H1 (cell line): ENCODE measurements around the gene LONP2. TPM values are rescaled to one million over a fixed set of nuclear protein-coding genes. Genes with fewer than 3 reads are reported as not detected.

Experiments used
- CTCF ChIA-PET: fragments of 300-600 bp; sonication (Branson Sonifier 250); formaldehyde crosslinking; loops from one replicate; lab custom pipeline; 2021; ENCODE audit not compliant: partially characterized antibody; lab: Charles Lee
- POLR2A ChIA-PET: fragments of 300-600 bp; sonication (Branson Sonifier 250); formaldehyde crosslinking; loops from one replicate; lab custom pipeline; 2021; ENCODE audit warnings: inconsistent platforms; ENCODE audit not compliant: partially characterized antibody; lab: Charles Lee
- DNase-seq, 2 experiments: peaks; one replicate each; pipeline versions ENCODE4 v3.0.0 to v3.0.0-alpha.2; 2010 to 2022; ENCODE audit warnings: low spot score in 2 of 2, low read depth in 1 of 2, mixed read lengths in 1 of 2
- FAIRE-seq: peaks from 2 replicates; lab custom pipeline; 2011; peaks lifted over from hg19 to GRCh38; lab: Jason Lieb, UNC
- H2AFZ ChIP-seq: 2 replicates; pipeline ENCODE4 v1.8.1; 2012; ENCODE audit warnings: low read length, inconsistent platforms
- H2AK5ac ChIP-seq: 2 replicates; pipeline ENCODE4 v1.6.1; 2013; ENCODE audit warnings: low read depth, low read length
- H2BK120ac ChIP-seq: replicated peaks from 2 replicates; pipeline ENCODE3; 2013; ENCODE audit warnings: low read depth, low read length, inconsistent platforms
- H2BK12ac ChIP-seq: 2 replicates; pipeline ENCODE4 v1.6.1; 2013; ENCODE audit warnings: low read depth, low read length
- H2BK15ac ChIP-seq: 2 replicates; pipeline ENCODE4 v1.6.1; 2013; ENCODE audit warnings: low read length
- H2BK20ac ChIP-seq: 2 replicates; pipeline ENCODE4 v1.6.1; 2013; ENCODE audit warnings: low read length
- H2BK5ac ChIP-seq: 2 replicates; pipeline ENCODE4 v1.6.1; 2013; ENCODE audit warnings: low read depth, low read length
- H3K14ac ChIP-seq: 2 replicates; pipeline ENCODE4 v1.6.1; 2013; ENCODE audit warnings: inconsistent platforms; ENCODE audit not compliant: insufficient read length
- H3K18ac ChIP-seq: 2 replicates; pipeline ENCODE4 v1.6.1; 2013; ENCODE audit warnings: low read length; ENCODE audit errors: extremely low read depth
- H3K23ac ChIP-seq: 2 replicates; pipeline ENCODE4 v1.6.1; 2013; ENCODE audit warnings: inconsistent platforms; ENCODE audit not compliant: insufficient read length
- H3K23me2 ChIP-seq: 2 replicates; pipeline ENCODE4 v1.6.1; 2013; ENCODE audit warnings: low read depth, low read length
- H3K27ac ChIP-seq: 2 replicates; pipeline ENCODE4 v1.6.1; 2011; ENCODE audit warnings: low read depth, low read length, inconsistent platforms
- H3K27me3 ChIP-seq, 4 experiments: replicated peaks in 1 of 4; 1 replicate in 1 of 4; 2 replicates in 3 of 4; pipeline versions ENCODE4 v1.6.1 to v1.8.1; 2011 to 2013; ENCODE audit warnings: low read length in 3 of 4, mild to moderate bottlenecking in 3 of 4, inconsistent platforms in 2 of 4, mixed read lengths in 2 of 4, moderate library complexity in 1 of 4; ENCODE audit not compliant: control insufficient read depth in 3 of 4, insufficient read depth in 3 of 4; ENCODE audit errors: extremely low read depth in 1 of 4
- H3K36me3 ChIP-seq, 4 experiments: 2 replicates each; pipeline versions ENCODE4 v1.6.1 to v1.8.1; 2011 to 2013; ENCODE audit warnings: mild to moderate bottlenecking in 4 of 4, low read length in 3 of 4, moderate library complexity in 2 of 4, control low read depth in 1 of 4, inconsistent platforms in 1 of 4; ENCODE audit not compliant: insufficient read depth in 4 of 4, control insufficient read depth in 2 of 4
- H3K4ac ChIP-seq: replicated peaks from 2 replicates; pipeline ENCODE3; 2013; ENCODE audit warnings: low read length, low read depth, mixed read lengths, inconsistent platforms; ENCODE audit not compliant: insufficient read length
- H3K4me1 ChIP-seq, 4 experiments: replicated peaks in 1 of 4; 1 replicate in 1 of 4; 2 replicates in 3 of 4; pipeline versions ENCODE4 v1.6.1 to v1.8.1; 2011 to 2013; ENCODE audit warnings: low read length in 3 of 4, inconsistent platforms in 2 of 4, mixed read lengths in 1 of 4; ENCODE audit not compliant: insufficient read depth in 4 of 4, control insufficient read depth in 3 of 4
- H3K4me2 ChIP-seq, 2 experiments: 2 replicates each; pipeline versions ENCODE4 v1.6.1 to v1.8.1; 2011 to 2013; ENCODE audit warnings: low read depth in 2 of 2, low read length in 2 of 2, control low read depth in 1 of 2, inconsistent platforms in 1 of 2, mild to moderate bottlenecking in 1 of 2; ENCODE audit not compliant: insufficient read depth in 1 of 2
- H3K4me3 ChIP-seq, 4 experiments: fragments of 200-600, 300-600 bp in 1 of 4; sonication (generic), shearing (Covaris generic), sonication (Bioruptor Twin) in 1 of 4; 2 replicates each; pipeline versions ENCODE4 v1.5.1 to v1.8.1; 2011 to 2016; ENCODE audit warnings: low read length in 4 of 4, low read depth in 3 of 4, control low read depth in 2 of 4, inconsistent platforms in 2 of 4, mild to moderate bottlenecking in 2 of 4, mixed read lengths in 1 of 4, moderate library complexity in 1 of 4; ENCODE audit not compliant: insufficient read depth in 2 of 4; ENCODE audit errors: extremely low read depth in 1 of 4
- H3K56ac ChIP-seq: replicated peaks from 2 replicates; pipeline ENCODE3; 2013; ENCODE audit warnings: low read depth, mild to moderate bottlenecking, mixed read lengths, low read length, inconsistent platforms; ENCODE audit not compliant: insufficient read length
- H3K79me1 ChIP-seq: 2 replicates; pipeline ENCODE4 v1.6.1; 2013; ENCODE audit warnings: low read depth, low read length, control low read depth
- H3K79me2 ChIP-seq, 2 experiments: 2 replicates each; pipeline versions ENCODE4 v1.6.1 to v1.8.1; 2012 to 2013; ENCODE audit warnings: low read length in 2 of 2, mild to moderate bottlenecking in 2 of 2, inconsistent platforms in 1 of 2; ENCODE audit not compliant: insufficient read depth in 2 of 2, control insufficient read depth in 1 of 2
- H3K9ac ChIP-seq, 4 experiments: replicated peaks in 1 of 4; 1 replicate in 1 of 4; 2 replicates in 3 of 4; pipeline versions ENCODE4 v1.6.1 to v1.8.1; 2011 to 2013; ENCODE audit warnings: low read depth in 3 of 4, low read length in 3 of 4, control low read depth in 2 of 4, mild to moderate bottlenecking in 2 of 4, moderate library complexity in 2 of 4, inconsistent platforms in 1 of 4; ENCODE audit errors: extremely low read depth in 1 of 4
- H3K9me3 ChIP-seq, 2 experiments: 2 replicates each; pipeline versions ENCODE4 v1.6.1 to v1.8.1; 2012 to 2013; ENCODE audit warnings: mild to moderate bottlenecking in 2 of 2, moderate library complexity in 2 of 2, control low read depth in 1 of 2, inconsistent platforms in 1 of 2, low read depth in 1 of 2, low read length in 1 of 2, mixed read lengths in 1 of 2; ENCODE audit not compliant: insufficient read depth in 2 of 2
- H4K20me1 ChIP-seq, 2 experiments: replicated peaks in 1 of 2; 2 replicates each; pipeline versions ENCODE3 to v1.8.1; 2011 to 2013; ENCODE audit warnings: inconsistent platforms in 2 of 2, low read length in 2 of 2, mild to moderate bottlenecking in 1 of 2; ENCODE audit not compliant: insufficient read depth in 2 of 2, control insufficient read depth in 1 of 2
- H4K5ac ChIP-seq: 2 replicates; pipeline ENCODE4 v1.6.1; 2013; ENCODE audit warnings: low read length, low read depth, mixed read lengths, inconsistent platforms; ENCODE audit not compliant: insufficient read length
- H4K8ac ChIP-seq: 2 replicates; pipeline ENCODE4 v1.8.0; 2013; ENCODE audit warnings: mild to moderate bottlenecking, moderate library complexity, low read length, inconsistent platforms; ENCODE audit not compliant: insufficient read depth; ENCODE audit errors: extremely low read depth
- H4K91ac ChIP-seq: replicated peaks from 2 replicates; pipeline ENCODE3; 2013; ENCODE audit warnings: low read length, mixed read lengths, inconsistent platforms; ENCODE audit not compliant: insufficient read length
- TEAD4 ChIP-seq: IDR thresholded peaks from 2 replicates; pipeline ENCODE4 v1.6.1; 2012; ENCODE audit warnings: low read depth, low read length, inconsistent platforms, mixed read lengths
- WGBS, 2 experiments: shearing (Covaris generic) in 1 of 2; methylation state at CpG; one replicate each; pipeline versions ENCODE4 v1.1.6 to v1.1.7; 2013 to 2015; ENCODE audit warnings: low lambda C conversion rate in 2 of 2, mixed read lengths in 2 of 2, inconsistent platforms in 1 of 2, low coverage in 1 of 2, missing lambda C conversion rate in 1 of 2; ENCODE audit not compliant: insufficient replicate concordance in 2 of 2, insufficient coverage in 1 of 2, insufficient read length in 1 of 2; ENCODE audit errors: extremely low coverage in 1 of 2, missing lambda C conversion rate in 1 of 2; 5-methylcytosine and 5-hydroxymethylcytosine counted together
- polyA plus RNA-seq, 7 experiments: library from polyadenylated mRNA; depleted of rRNA in 3 of 7; stranded (reverse) in 5 of 7; unstranded in 2 of 7; fragments of >200 nt in 5 of 7; fragments of 200-250 nt in 2 of 7; gene quantifications; 1 replicate in 5 of 7; 2 replicates in 1 of 7; 4 replicates in 1 of 7; pipeline versions ENCODE4 v1.2.1 to v1.2.3, GENCODE V29; 2011 to 2013; ENCODE audit warnings: missing spikeins in 2 of 7, mixed read lengths in 2 of 7
- total RNA-seq: library from RNA; stranded (reverse); fragmentation: NEBNext Ultra II Directional; extraction: Animal tissue kit (Norgen Biotek cat#: 25700); gene quantifications from 2 replicates; pipeline ENCODE4 v1.2.1, GENCODE V29; 2021

LONP2 gene
- total and polyA plus RNA-seq, 2 of the 8 experiments (the other 6 are each of a cell fraction or from before 2014, with no cell fraction given) = 8.1 to 23.1 TPM

DNA sequence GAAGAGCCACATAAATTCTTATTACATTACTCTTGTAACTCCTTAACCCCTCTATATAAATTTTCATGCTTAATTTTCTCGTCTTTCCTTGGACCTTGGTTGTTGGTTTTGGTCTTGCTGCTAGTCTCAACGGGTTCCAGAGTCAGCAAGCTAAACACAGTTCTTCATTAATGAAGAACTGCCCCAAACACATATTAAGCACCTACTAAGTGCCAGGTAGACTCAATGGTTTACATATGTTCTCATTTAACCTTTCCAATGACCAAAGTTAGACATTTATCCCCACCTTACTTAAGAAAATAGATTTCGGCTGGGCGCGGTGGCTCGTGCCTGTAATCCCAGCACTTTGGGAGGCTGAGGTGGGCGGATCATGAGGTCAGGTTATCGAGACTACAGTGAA is 126.1 kb downstream of the LONP2 start:
- Histone ChIP-seq H3K18ac (no peak overlapping the region), H4K8ac (no peak overlapping the region), H3K9ac (no peak overlapping the region), H3K4me3 (no peak overlapping the region), H2AK5ac (no peak overlapping the region), H3K27me3 (no peaks in the 10 kb centered on the region), H3K23me2 (peaks cover 7% of the 10 kb centered on the region), H3K23ac (no peak overlapping the region), H2BK120ac (no peak overlapping the region), H2BK20ac (no peak overlapping the region), H3K27ac (no peak overlapping the region), H3K14ac (no peak overlapping the region), H2BK12ac (no peak overlapping the region), H3K56ac (no peak overlapping the region), H3K9me3 (no peaks in the 10 kb centered on the region), H3K4me2 (no peak overlapping the region), H2BK5ac (no peak overlapping the region), H4K5ac (no peak overlapping the region), H3K79me2 (peaks cover 17 to 97% of the 10 kb centered on the region in 2 experiments), H2AFZ (no peak overlapping the region), H3K4ac (no peak overlapping the region), H4K91ac (no peak overlapping the region), H3K36me3 (no peaks in the 10 kb centered on the region), H4K20me1 (peaks cover 11 to 23% of the 10 kb centered on the region in 2 experiments), H2BK15ac (no peak overlapping the region), H3K79me1 (peaks cover 7% of the 10 kb centered on the region), H3K4me1 (peaks cover 2 to 9% (median 5%) of the 10 kb centered on the region in 4 experiments; a peak in 5 of 7 replicates)
- no peak for TF ChIP-seq TEAD4
- WGBS, 2 experiments = 81% methylated on average over 8 of the region's 8 CpGs; no CpG with 5 or more reads in 1 of the 2 experiments
- FAIRE-seq (no peak), DNase-seq (no peak)
- ChIA-PET POLR2A (interaction anchor here (3.6 to 8.9 kb wide), 3 partner anchors 9 to 17 kb away, joined by 8 to 156 read pairs (median 95); partner anchors contain the start of gene SIAH1), CTCF (interaction anchor here (0.8 to 1.3 kb wide), 2 partner anchors 12 to 260 kb away, joined by 3 read pairs; no protein-coding TSS in a partner anchor)
